Neuronal stem cell (in vitro differentiated cells): ENCODE data around the gene FOXRED1.
"Not testable (repeated sequence)": the region's sequence is repeated elsewhere in the genome, so short reads cannot be mapped to it uniquely, and the experiment has no call there.

Source experiments
- DNase-seq: peaks from one replicate; pipeline ENCODE4 v3.0.0-alpha.2; 2013; ENCODE audit warnings: low spot score
- H2AFZ ChIP-seq: one replicate; pipeline ENCODE4 v1.6.1; 2013; ENCODE audit warnings: mild to moderate bottlenecking, low read length, inconsistent platforms
- H2AK5ac ChIP-seq: 2 replicates; pipeline ENCODE4 v1.6.1; 2013; ENCODE audit warnings: low read depth, mild to moderate bottlenecking, inconsistent platforms, low read length, moderate library complexity, mixed read lengths
- H2BK120ac ChIP-seq: 2 replicates; pipeline ENCODE4 v1.6.1; 2013; ENCODE audit warnings: low read depth, mild to moderate bottlenecking, inconsistent platforms, low read length, moderate library complexity, mixed read lengths
- H2BK12ac ChIP-seq: one replicate; pipeline ENCODE4 v1.6.1; 2013; ENCODE audit warnings: low read length, inconsistent platforms
- H2BK15ac ChIP-seq: 2 replicates; pipeline ENCODE4 v1.6.1; 2013; ENCODE audit warnings: mild to moderate bottlenecking, low read length, inconsistent platforms, mixed read lengths
- H2BK5ac ChIP-seq: one replicate; pipeline ENCODE4 v1.6.1; 2013; ENCODE audit warnings: inconsistent platforms, mild to moderate bottlenecking, low read length, moderate library complexity
- H3K14ac ChIP-seq: one replicate; pipeline ENCODE4 v1.6.1; 2013; ENCODE audit warnings: low read length, inconsistent platforms
- H3K18ac ChIP-seq: 2 replicates; pipeline ENCODE4 v1.6.1; 2013; ENCODE audit warnings: low read length, inconsistent platforms
- H3K23ac ChIP-seq: 2 replicates; pipeline ENCODE4 v1.6.1; 2013; ENCODE audit warnings: low read depth, mild to moderate bottlenecking, mixed read lengths, low read length, inconsistent platforms; ENCODE audit not compliant: poor library complexity
- H3K27ac ChIP-seq: replicated peaks from 3 replicates; pipeline ENCODE4 v1.5.1; 2013; ENCODE audit warnings: low read length, inconsistent platforms
- H3K27me3 ChIP-seq, 3 experiments: 2 replicates each; pipeline ENCODE4 v1.6.1; 2013; ENCODE audit warnings: low read length in 3 of 3, mild to moderate bottlenecking in 2 of 3, inconsistent platforms in 1 of 3, low read depth in 1 of 3, mixed read lengths in 1 of 3, moderate library complexity in 1 of 3; ENCODE audit not compliant: control insufficient read depth in 3 of 3, insufficient read depth in 3 of 3
- H3K36me3 ChIP-seq, 2 donors: replicated peaks in 1 of 2; 2 replicates each; pipeline ENCODE4 v1.6.1; 2013; ENCODE audit warnings: low read length in 2 of 2; ENCODE audit not compliant: control insufficient read depth in 2 of 2, insufficient read depth in 2 of 2
- H3K4ac ChIP-seq: 2 replicates; pipeline ENCODE4 v1.6.1; 2013; ENCODE audit warnings: inconsistent platforms, mild to moderate bottlenecking, low read length, moderate library complexity
- H3K4me1 ChIP-seq, 2 donors: 1 replicate in 1 of 2; 2 replicates in 1 of 2; pipeline ENCODE4 v1.6.1; 2013; ENCODE audit warnings: low read length in 2 of 2, low read depth in 1 of 2; ENCODE audit not compliant: control insufficient read depth in 2 of 2, insufficient read depth in 1 of 2
- H3K4me2 ChIP-seq: one replicate; pipeline ENCODE4 v1.6.1; 2013; ENCODE audit warnings: mild to moderate bottlenecking, low read length, inconsistent platforms; ENCODE audit not compliant: insufficient read depth, poor library complexity, severe bottlenecking
- H3K4me3 ChIP-seq, 2 donors: 2 replicates each; pipeline ENCODE4 v1.5.1; 2013; ENCODE audit warnings: low read length in 2 of 2, mild to moderate bottlenecking in 2 of 2, inconsistent platforms in 1 of 2, moderate library complexity in 1 of 2
- H3K79me1 ChIP-seq: one replicate; pipeline ENCODE4 v1.6.1; 2013; ENCODE audit warnings: low read depth, mild to moderate bottlenecking, inconsistent platforms, low read length, moderate library complexity
- H3K9ac ChIP-seq: one replicate; pipeline ENCODE4 v1.6.1; 2013; ENCODE audit warnings: mild to moderate bottlenecking, low read depth, low read length, inconsistent platforms; ENCODE audit not compliant: poor library complexity
- H3K9me3 ChIP-seq, 2 donors: replicated peaks in 1 of 2; 2 replicates each; pipeline versions ENCODE3 to v1.6.1; 2013; ENCODE audit warnings: low read length in 2 of 2, mild to moderate bottlenecking in 2 of 2, inconsistent platforms in 1 of 2, low read depth in 1 of 2, mixed read lengths in 1 of 2, moderate library complexity in 1 of 2; ENCODE audit not compliant: control insufficient read depth in 2 of 2, insufficient read depth in 1 of 2
- H4K8ac ChIP-seq: one replicate; pipeline ENCODE4 v1.6.1; 2013; ENCODE audit warnings: low read depth, mild to moderate bottlenecking, inconsistent platforms, low read length, moderate library complexity
- H4K91ac ChIP-seq: one replicate; pipeline ENCODE4 v1.6.1; 2013; ENCODE audit warnings: low read length, low read depth, mild to moderate bottlenecking, inconsistent platforms; ENCODE audit not compliant: poor library complexity
- whole genome bisulfite sequencing, 2 donors: extraction: QIAGEN DNeasy Blood & Tissue Kit; methylation state at CpG; one replicate each; pipeline ENCODE4 v1.1.7; 2013; ENCODE audit warnings: missing lambda C conversion rate in 2 of 2, mixed read lengths in 1 of 2; ENCODE audit not compliant: insufficient read length in 2 of 2, insufficient replicate concordance in 1 of 2; ENCODE audit errors: extremely low coverage in 2 of 2; 5-methylcytosine and 5-hydroxymethylcytosine counted together

FOXRED1 gene

DNA sequence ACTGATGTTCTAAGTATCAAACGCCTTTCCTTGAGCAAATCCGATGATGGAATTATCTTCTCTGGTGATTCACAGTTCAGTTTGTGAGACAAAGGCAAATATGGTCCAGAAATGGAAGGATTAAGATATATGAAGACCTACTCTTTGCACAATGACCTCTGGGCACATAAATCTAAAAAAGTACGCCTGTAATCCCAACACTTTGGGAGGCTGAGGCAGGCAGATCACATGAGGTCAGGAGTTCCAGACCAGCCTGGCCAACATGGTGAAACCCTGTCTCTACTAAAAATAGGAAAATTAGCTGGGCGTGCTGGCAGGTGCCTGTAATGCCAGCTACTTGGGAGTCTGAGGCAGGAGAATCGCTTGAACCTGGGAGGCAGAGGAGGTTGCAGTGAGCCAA lies 13.4 kb upstream of the FOXRED1 start:
- not testable (repeated sequence) for H3K18ac ChIP-seq, H3K4me3 ChIP-seq, H2BK120ac ChIP-seq, H4K8ac ChIP-seq, H3K14ac ChIP-seq, DNase-seq, H3K4me1 ChIP-seq, H2AFZ ChIP-seq, H3K27ac ChIP-seq, H4K91ac ChIP-seq, H3K9ac ChIP-seq, H3K4me2 ChIP-seq, H3K23ac ChIP-seq, H3K9me3 ChIP-seq, H2AK5ac ChIP-seq, H2BK15ac ChIP-seq, H3K79me1 ChIP-seq, H3K4ac ChIP-seq, H2BK5ac ChIP-seq, H3K27me3 ChIP-seq, H2BK12ac ChIP-seq
- peaks cover 17 to 73% of the 10 kb centered on the region in 2 donors for H3K36me3 ChIP-seq
- WGBS, 2 donors = no CpG with 5 or more reads among the region's 5 CpGs

- H2BK12ac ChIP-seq = no peak overlapping the region
These were observed 12.7 kb upstream of the FOXRED1 start for GRCh38 chr11:126256216-126256615.

DNA sequence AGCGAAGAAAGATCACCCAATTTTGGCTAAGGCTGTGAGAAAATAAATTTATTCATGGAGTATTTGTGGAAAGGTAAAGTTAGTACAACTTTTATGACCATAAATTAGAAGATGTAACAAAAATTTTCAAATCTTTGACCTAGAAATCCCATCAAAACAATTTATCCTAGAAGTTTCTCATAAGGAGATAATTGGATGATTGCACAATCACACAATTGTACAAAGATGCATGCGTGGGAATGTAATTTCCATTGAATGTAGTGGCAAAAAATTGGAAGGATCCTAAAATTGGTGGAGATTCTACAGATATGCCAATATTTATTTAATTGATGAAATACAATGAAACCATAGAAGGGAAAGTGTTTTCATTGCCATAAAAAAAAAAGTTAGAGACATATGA lies 11.8 kb upstream of the FOXRED1 start:
- H3K79me1 ChIP-seq = no peaks in the 10 kb centered on the region
- H4K8ac ChIP-seq = no peak overlapping the region
- no peak overlapping the region for H3K27ac ChIP-seq
- H2AK5ac ChIP-seq = no peak overlapping the region
- H3K4me2 ChIP-seq = no peak overlapping the region
- H3K27me3 ChIP-seq = no peaks in the 10 kb centered on the region
- no peak overlapping the region for H3K4me3 ChIP-seq
- no peak overlapping the region for H3K23ac ChIP-seq
- H3K14ac ChIP-seq = no peak overlapping the region
- H4K91ac ChIP-seq = no peak overlapping the region
- DNase-seq = no peak
- H2BK12ac ChIP-seq = no peak overlapping the region
- no peaks in the 10 kb centered on the region for H3K4me1 ChIP-seq
- H2BK120ac ChIP-seq = no peak overlapping the region
- H3K18ac ChIP-seq = no peak overlapping the region
- H2BK15ac ChIP-seq = no peak overlapping the region
- no CpG with 5 or more reads among the region's 2 CpGs for WGBS, 2 donors
- H3K4ac ChIP-seq = no peak overlapping the region
- no peak overlapping the region for H2BK5ac ChIP-seq
- no peak overlapping the region for H3K9ac ChIP-seq
- H3K36me3 ChIP-seq = peaks cover 19 to 82% of the 10 kb centered on the region in 2 donors
- no peak overlapping the region for H2AFZ ChIP-seq
- H3K9me3 ChIP-seq = no peaks in the 10 kb centered on the region

More at GRCh38 chr11:126256216-126256615, 12.7 kb upstream of the FOXRED1 start:
- DNase-seq = no peak
- Histone ChIP-seq H3K18ac (no peak overlapping the region), H3K4me1 (no peaks in the 10 kb centered on the region), H3K79me1 (no peaks in the 10 kb centered on the region), H2BK15ac (no peak overlapping the region), H2AFZ (no peak overlapping the region), H2BK120ac (no peak overlapping the region), H3K27ac (no peak overlapping the region), H4K91ac (no peak overlapping the region), H3K27me3 (no peaks in the 10 kb centered on the region), H3K4me2 (no peak overlapping the region), H3K9ac (no peak overlapping the region), H2AK5ac (no peak overlapping the region), H3K14ac (no peak overlapping the region), H3K9me3 (no peaks in the 10 kb centered on the region), H3K4me3 (no peak overlapping the region), H2BK5ac (no peak overlapping the region), H3K23ac (no peak overlapping the region), H3K36me3 (peaks cover 17 to 77% of the 10 kb centered on the region in 2 donors), H4K8ac (no peak overlapping the region), H3K4ac (no peak overlapping the region)
- WGBS, 2 donors = no CpG with 5 or more reads among the region's 4 CpGs

- Histone ChIP-seq H4K8ac (no peak overlapping the region), H3K18ac (no peak overlapping the region), H3K4ac (no peak overlapping the region), H3K27me3 (no peaks in the 10 kb centered on the region), H3K14ac (no peak overlapping the region), H2BK15ac (no peak overlapping the region), H3K36me3 (peaks cover 18 to 84% of the 10 kb centered on the region in 2 donors), H3K79me1 (no peaks in the 10 kb centered on the region), H3K23ac (no peak overlapping the region), H3K4me1 (no peaks in the 10 kb centered on the region), H3K9me3 (no peaks in the 10 kb centered on the region), H3K4me3 (no peak overlapping the region), H2AK5ac (no peak overlapping the region), H3K27ac (no peak overlapping the region), H4K91ac (no peak overlapping the region), H3K9ac (no peak overlapping the region), H2BK120ac (no peak overlapping the region), H3K4me2 (no peak overlapping the region), H2BK5ac (no peak overlapping the region), H2BK12ac (no peak overlapping the region), H2AFZ (no peak overlapping the region)
- no CpG with 5 or more reads among the region's 2 CpGs for WGBS, 2 donors
- no peak for DNase-seq
These were observed 11.2 kb upstream of the FOXRED1 start for GRCh38 chr11:126257764-126258163.
